ENCODE measurements around the gene SEPTIN5.
A peak's percentile ranks its signal among the peaks of the same experiment; 100 is the strongest.

The SEPTIN5 gene

DNA sequence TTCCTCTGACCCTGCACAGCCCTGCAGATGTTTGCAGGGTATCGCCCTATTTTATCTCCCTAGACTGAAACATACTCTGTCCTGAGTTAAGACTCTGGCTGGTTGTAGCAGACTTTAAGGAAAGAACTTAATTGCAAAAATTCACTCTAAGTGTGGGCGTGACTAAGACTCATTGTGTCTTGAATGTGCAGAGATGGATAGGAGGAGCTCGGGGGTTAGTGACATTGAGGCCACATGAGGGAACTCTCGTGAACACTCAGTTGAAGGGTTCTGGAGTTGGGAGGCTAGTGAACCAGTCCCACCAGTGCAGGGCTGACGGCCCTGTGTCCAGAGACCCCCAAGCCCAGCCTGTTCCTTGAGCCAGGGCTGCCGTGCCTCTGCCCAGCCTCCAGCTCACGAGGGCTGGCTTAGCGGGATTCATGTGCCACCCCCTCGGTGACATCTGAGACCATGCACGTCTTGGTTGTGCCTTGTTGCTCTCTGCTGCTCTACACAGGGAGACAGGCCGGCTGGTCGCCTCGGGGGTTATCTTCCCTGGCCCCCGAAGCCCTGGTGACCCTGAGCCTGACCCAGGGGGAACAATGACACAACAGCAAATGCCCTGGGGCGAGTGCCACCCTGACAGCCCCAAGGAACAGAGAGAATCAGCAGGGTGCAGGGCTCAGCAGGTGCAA is 34.8 kb downstream of the SEPTIN5 start:
- no peak for DNase-seq (ENCODE audit: low read depth)

DNA sequence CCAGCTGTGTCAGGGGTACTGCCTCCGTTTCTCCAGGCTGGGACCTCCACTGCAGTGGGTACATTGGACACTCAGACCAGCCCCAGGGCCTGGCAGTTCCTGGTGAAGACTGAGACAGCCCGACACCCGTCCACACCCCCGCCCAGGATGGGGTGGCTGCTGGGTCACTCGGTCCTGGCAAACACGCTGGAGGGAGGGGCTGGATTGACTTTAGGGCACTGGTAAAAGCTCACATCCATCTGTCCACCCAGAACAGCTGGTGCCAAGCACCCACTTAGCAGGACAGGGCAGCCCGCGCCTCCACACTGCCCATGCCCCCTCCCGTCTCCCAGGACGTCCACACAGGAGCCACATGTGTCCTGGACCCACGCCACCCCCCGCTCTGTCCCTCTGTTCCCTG is 35.6 kb downstream of the SEPTIN5 start:
- no peak for DNase-seq (ENCODE audit: low read depth)

DNA sequence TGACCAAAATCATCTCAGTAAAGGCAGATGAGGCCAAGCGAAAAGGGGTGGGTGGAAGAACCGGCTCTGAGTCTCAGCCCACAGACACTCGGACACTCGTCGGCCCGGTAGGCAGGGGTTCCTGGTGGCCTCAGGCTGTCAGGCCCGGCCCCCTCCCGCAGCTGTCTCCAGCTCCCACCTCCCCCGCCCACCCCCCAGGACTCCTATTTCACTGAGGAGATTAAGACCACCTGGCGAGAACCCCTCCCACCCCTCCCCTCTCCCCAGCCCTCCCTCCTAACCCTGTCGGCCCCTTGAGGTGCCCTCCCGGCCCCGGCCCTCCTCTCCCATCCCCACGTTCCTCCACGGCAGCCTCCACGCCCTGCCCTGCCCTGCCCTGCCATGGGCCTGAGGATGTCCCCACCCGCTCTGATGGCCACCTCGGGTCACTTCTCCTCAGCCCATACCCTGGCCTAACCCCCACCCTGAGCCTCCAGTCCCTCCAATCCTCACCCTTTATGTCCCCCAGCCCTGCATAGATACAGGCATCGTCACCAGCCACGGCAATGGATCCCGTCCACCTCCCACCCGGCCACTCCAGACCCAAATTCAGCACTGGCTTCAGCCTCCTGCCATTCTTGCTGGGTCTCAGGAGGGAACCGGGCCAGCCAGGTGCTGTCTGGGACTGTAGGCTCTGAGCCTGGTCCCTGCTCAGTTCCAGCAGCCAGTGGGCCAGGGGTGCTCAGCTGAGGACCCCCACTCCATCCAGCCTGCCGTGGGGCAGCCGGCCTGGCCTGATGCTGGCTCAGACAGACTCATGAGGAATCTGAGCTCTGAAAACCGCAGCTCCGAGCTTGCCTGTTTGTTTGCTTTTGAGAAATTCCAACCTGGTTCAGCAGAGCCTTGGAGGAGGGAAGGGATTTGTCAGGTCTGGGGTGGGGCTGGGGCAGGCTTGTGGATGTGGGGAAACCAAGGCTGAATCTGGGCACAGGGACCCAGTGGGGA is 36.5 kb downstream of the SEPTIN5 start:
- DNase-seq (ENCODE audit: low read depth): peak; percentile 56

DNA sequence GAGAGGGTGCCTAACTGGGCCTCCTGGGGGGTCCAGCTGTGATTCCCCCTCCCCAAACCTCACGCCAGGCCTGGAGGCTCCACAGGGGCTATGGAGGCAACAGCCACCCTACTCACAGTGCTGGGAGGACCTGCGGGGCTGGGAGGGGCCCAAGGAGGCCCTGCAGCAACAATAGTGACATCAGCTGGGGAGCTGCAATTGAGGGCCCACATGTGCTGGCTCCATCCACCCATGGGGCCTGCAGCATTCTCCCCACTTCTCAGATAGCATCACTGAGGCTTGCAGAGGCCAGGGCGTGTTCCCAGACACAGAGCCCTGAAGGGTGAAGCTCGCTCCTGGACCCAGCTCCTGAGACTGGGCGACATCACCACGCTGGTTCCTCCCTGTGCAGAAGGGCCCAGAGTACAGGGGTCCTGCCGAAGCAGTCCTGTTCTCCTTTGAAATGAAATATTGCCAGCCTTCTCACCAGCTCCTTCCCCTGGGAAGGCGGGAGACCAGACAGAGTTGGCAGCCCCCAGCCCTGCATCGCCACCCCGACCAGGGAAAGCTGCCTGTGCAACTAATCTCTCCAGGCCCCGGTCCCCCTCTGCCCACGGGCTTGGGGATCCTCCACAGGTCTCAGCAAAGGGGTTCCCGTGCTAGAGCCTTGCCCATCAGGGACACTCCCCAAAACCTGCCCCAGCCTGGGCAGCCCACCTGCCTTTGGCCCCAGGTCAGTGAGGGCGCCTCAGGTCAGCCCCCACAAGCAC is 37.4 kb downstream of the SEPTIN5 start:
- no peak for DNase-seq (ENCODE audit: low read depth)

DNA sequence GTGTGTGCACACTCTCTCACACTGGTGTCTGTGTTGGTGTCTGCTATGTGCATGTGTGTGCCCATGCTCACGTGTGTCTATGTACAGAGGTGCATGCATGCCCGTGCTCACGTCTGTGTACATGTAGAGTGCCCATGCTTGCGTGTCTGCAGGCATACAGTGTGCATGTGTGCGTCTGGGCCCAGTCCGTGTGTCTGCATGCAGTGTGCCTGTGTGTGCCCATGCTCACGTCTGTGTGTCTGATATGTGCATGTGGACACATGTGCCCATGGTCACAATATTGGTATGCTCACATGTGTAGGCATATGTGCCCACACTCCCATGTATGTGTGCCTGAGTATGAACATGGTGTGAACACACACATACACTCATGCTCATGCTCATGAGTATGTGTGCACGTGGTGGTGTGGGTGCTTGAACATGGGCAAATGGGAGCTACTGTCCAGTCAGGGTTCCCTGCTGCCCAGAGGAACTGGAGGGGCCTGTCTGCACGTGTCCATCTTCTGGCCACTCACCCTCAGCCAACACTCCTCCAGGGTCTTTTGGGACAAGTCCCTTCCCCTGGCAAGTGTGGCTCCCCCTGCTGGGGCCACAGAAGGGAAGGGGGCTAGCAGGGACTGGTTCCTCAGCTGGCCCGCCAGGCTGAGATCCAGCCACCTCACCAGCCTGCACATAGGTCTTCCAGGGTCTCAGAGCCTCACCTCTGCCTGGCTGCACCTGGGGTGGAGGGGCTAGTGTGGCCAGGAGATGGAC is 39.0 kb downstream of the SEPTIN5 start:
- no peak for DNase-seq (ENCODE audit: low read depth)

DNA sequence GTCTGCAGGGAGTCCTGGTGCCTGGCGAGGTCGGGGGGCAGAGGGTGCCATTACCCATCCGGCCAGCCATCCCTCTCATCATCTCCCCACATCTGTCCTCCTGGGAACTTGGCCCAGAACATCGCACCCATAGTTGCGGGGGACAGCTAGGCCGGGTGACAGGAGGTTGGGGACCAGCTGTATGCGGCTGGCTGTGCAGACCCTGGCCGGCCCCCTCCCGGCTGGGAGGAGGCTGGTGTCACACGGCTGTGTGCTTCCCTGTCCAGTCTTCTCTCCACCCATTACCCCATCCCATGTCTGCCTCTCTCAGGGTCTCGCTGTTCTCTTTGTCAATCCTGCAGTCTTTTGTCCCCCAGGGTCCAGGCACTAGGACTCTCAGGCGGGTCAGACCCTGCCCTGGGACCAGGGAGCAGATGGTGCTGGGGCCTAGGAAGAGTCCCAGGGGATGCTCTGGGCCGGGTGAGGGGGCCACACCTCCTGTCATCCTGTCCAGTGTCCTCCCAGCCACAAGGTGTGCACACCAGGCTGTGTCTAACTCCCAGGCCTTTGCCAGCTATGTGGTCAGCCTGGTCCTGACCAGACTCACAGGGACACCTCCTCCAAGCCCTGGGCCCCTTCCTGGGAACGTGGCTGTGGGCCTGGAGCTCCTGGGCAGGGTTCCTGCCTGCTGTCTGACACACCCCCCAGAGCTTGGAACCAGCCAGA is 39.8 kb downstream of the SEPTIN5 start:
- no peak for DNase-seq (ENCODE audit: low read depth)

DNA sequence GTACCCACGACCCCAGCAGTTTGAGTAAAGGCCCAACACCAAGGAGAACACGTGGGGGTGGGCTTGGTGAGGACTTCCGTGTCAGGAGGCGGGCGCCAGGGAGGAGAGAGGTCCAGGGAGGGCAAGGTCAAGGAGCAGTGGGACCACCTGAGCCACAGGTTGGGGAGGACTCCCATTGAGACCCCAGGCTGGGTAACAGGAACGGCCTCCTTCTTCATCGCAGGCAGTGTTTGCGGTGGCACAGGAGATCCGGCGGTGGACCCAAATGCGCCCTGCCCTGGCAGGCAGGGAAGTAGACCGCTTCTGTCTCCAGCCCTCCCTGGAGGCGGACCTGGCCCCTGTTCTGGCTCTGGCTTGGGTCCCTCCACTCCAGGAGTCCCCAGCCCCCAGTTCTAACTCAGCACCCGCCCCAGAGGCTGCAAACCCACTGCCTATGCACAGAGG is 40.4 kb downstream of the SEPTIN5 start:
- no peak for DNase-seq (ENCODE audit: low read depth)

DNA sequence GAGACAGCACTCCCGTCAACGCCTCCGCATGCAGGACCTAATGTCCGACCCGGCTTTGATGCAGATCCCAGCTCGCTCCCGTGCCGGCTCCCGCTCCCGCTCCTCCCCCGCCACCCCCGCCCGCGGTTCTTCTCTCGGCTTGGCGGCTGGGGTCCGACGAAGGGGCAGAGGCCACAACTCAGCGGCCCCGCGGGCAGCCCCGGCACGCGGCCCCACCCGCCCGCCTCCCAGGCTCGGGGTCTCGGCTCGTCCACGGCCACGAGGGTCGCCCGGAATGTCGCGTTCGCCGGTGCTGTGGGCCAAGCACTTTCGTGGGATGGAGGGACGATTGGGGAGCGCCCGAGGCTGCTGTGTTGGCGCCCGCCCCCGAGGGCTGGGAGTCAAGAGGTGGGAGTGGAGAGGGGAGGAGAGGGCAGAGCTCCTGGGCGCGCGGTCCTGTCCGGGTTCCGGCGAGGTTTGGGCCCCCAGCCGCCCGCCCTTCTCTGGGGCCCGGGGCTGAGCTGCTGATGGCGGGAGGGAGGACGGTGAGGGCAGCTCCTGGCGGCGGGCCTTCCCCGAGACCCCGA is 40.9 kb downstream of the SEPTIN5 start:
- no peak for DNase-seq (ENCODE audit: low read depth)

DNA sequence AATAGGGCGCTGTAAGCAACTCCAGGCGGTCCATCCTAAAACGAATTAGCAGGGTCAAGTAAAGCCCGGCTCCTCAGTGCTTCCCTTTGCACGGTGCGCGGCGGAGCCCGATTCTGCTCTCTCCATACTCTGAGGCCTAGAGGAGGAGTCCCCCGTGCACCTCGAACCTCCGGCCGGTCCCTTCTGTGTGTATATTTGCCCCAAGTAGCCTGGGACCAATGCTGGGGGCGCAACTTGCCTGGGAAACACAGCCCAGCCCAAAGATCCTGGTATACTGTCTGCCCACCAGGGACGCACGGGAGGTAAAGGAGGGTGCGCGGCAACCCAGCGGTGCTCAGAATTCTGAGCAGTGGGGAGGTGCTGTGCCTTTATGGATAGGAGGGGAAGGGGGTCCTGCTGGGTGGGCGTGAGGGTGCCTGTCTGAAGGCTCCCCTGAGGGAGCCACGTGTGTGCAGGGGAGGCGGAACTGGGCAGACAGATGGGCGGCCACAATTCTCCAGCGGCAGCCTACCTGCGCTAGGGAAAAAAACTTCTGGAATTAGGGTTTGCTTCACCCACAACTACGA is 41.5 kb downstream of the SEPTIN5 start:
- DNase-seq (ENCODE audit: low read depth): no peak

DNA sequence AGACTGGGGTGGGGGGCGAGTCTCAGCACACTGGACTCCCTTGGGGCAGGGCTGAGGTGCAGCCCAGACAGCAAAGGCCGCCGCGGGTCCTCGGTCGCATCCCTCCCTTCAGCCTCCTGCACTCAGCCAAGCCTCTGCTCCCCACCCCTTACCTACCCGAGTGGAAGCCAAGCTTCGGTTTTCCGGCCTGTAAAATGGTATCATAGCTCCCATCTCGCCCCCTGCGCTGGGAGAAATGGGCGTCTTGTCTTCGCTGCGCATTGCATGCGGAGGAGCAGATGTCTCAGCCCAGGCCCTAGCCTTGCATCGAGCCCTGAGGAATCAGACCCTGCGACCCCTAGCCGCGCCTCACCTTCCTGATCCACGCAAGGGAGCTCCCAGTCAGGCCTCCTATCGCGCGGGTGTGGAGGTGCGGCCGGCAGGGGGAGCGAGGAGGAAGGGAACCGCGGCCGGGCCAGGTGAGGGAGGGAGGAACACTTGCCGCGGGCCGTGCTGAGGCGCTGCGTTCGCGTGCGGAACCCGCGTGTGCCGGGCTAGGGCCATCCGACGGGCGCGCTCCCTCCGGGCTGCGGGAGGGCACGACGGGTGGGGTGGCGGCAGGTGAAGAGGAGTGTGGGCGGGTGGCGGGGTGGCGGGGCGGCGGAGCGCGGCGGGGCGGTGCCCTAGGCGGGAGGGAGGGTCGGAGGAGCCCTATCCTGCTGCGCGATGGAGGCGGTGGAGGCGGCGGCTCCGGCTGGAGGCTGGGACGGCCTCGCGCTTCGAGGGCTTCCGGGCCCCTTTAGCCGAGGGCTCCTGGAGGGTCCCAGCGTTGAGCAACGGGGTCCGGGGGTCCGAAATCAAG is 42.2 kb downstream of the SEPTIN5 start:
- DNase-seq (ENCODE audit: low read depth): no peak

DNA sequence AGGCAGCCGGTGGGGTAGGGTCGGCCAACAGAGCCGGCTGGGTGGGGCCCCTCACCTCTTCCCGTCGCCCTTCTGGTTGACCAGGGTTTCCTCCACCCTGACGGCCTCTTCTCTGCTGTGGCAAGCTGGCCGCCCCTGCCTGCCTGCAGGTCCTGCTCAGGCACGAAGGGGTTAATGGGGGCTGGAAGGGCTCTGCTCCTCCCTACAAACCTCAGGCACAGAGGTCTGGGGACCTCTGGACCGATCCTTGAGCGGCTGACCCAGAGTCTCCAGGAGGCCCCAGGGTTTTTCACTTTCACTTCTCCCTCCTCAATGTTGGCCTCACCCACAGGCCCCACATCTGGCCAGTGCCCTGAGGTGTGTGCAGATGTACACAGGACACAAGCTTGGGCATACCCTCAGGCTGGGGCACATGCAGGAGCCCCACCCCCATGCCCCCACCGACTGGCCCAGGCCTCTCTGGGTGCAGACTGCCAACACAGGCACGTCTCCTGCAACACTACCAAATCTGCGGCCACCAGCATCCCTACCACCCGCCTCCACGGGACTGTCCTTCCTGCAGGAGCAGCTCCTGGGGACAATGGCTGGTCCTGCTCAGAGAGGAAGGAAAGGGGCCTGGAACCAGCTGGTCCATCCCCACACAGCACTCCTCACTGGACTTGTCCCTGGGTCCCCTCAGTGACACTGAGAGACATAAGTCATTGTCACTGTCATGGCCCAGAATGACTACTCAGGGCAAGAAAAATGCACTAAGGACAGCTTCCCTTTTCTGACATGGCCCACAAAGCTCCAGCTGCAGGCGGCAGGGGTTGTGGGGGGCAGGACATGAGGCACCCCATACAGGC is 43.1 kb downstream of the SEPTIN5 start:
- DNase-seq (ENCODE audit: low read depth): no peak

DNA sequence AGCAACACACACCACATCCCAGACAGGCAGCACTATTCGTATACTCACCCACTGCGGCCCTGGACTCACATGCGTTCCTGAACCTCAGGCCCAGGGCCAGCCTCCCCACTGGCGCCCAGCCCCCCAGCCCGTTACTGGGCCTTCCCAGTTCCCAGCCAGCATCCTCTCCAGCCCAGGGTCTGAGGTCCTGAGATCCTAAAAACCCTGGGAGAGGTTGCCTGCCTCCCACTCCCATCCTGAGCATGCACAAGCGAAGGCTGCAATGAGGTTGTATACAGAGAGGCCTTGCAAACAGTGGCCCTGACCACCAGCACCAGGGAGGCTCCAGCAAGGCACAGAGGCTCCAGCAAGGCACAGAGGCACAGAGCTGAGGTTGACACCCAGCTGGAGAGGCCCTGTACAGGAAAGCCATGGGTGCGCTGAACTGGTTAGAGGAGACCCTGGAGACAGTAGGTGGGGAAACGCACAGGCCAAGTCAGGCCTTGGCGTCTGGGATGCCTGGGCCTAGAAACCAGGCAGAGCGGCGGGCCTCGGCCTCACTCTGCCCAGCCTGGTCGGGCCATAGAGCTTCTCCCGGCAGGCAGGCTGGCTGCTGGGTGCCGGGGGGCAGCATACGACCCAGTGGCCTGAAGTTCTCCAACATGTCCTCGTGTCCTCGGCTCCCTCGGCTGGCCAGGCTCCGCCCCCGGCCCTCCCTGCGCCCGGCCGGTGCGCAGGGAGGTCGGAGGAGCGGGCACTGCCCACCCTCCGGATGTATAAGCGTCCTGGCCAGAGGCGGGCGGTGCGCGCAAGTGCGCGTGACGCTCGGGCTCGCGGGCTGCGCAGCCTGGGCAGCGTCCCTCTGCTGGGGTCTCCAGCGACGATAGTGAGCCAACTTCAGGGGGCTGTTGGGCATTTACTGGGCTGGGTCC is 43.9 kb downstream of the SEPTIN5 start:
- no peak for DNase-seq (ENCODE audit: low read depth)

DNA sequence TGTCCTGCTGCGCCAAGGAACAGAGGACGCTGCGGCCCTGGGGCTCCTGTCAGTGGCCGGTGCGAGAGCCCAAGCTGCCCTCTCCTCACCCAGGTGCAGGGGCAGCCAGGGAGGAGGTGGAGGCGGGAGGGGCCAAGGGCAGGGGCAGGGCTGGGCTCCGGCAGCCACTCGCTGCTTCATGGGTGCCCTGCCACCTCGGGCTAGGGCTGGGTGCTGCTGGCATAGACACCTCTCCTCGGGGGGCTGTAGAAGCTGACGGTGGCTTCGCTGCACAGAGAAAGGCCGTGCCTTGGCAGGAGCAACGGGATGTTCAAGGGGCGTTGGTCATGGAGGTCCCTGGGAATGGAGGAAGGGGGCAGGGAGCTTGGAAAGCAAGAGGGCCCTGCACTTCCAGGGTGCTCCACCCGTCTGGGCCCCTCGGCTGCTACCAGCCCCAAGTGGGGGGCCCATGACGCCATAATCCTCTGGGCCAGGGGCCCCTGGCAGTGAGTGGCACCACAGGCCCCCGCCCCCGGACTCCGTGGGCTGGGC is 44.7 kb downstream of the SEPTIN5 start:
- DNase-seq (ENCODE audit: low read depth): no peak

DNA sequence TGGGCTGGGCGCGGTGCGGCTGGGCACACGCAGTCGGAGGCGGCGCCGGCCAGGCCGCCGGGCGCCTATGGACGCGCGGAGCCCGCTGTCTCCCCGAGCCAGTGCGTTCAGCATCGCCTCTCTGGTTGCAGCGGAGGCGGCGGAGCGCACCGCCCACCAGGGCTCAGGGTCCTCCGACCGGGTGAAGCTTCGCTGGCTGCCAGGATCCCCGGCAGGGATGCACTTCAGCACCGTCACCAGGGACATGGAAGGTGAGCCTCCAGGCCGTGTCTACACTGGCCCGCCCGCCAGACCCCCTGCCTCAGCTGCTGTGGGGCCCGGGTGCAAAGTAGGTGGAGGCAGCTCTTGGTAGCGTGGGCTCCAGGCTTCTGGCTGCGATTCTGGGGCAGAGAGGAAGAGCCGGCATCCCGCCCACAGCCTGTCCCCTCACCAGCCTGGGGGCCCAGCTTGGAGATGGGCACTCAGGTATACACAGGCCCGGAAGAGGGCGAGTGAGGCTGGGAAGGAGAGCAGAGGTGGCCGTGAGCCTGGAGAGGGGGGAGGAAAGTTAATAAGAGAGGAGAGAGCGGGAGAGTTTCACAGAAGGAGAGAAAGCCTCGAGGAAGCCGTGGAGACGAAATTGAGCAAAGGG is 45.2 kb downstream of the SEPTIN5 start:
- no peak for DNase-seq (ENCODE audit: low read depth)

DNA sequence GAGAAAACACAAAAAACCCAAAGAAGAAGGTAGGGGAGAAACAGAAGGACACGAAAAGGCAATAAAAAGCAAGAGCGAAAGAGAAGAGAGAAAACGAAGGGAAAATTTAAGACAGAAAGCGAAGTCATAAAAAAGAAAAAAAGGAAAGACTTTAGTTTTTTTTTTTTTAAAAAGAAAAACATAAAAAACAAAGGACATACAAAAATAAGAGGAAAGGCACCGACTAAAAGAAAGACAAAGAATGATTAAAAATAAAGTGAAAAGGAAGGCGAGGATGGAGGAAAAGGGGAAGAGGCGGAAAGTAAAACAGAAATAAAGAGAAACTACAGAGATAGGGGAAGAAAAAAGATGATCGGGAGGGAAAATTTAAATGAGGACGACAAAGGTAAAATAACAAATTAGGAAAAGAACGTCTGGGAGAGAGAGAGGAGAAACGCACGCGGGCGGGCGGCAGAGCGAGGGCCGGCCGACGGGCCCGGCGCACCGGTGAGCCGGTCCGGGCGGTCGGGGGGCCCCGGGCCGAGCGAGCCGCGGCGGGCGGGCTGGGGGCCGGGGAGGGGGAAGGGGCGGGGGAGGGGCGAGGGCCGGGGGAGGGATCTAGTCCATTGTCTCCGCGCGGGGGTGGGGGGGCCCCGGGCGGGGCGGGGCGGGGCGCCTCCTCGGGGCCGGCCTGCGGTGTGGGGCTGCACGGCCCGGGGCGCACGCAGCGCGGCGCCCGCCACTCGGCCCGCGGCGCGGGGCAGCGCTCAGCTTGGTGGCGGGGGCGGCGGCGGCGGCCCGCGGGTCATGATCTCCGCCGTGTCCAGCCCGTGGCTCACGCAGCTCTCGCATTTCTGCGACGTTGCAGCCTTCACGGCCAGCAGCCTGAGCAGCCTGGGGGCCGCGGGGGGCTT is 46.0 kb downstream of the SEPTIN5 start, which contains the start of gene TBX1:
TSS of gene TBX1 (plus strand) at position 721 of the 893 bp plus-strand sequence. CDS start at position 787, 66 bp downstream.
- no peak for DNase-seq (ENCODE audit: low read depth)

Data from amniotic epithelial cell (primary cell).